GM12878 (cell line): ENCODE measurements around the gene TCOF1. TPM values are rescaled to one million over a fixed set of nuclear protein-coding genes. Genes with fewer than 3 reads are reported as not detected.

Experiments used
- ATAC-seq: fragments of 200-7000 bp; cut with Tn5 transposase; 3 replicates; pipeline ENCODE4 v1.9.1; 2020; ENCODE audit warnings: mild to moderate bottlenecking, moderate library complexity
- BruUV-seq: library from RNA; stranded (reverse); fragments of 400-500 nt; replicated peaks from 2 replicates; lab custom pipeline; 2021; lab: Mats Ljungman, UMichigan
- CTCF ChIA-PET: fragments of 300-600 bp; sonication (Branson Sonifier 250); formaldehyde crosslinking; extraction: SDS; loops from one replicate; lab custom pipeline; 2021; ENCODE audit warnings: inconsistent platforms; lab: Yijun Ruan, JAX
- POLR2A ChIA-PET: fragments of 350-600 bp; formaldehyde crosslinking; extraction: SDS; loops from one replicate; lab custom pipeline; 2021; ENCODE audit warnings: inconsistent platforms; lab: Charles Lee
- RAD21 ChIA-PET: fragments of 300-600 bp; sonication (Branson Sonifier 250); formaldehyde crosslinking; loops from one replicate; lab custom pipeline; 2023; ENCODE audit warnings: antibody characterized with exemption; ENCODE audit not compliant: unreplicated experiment; lab: Charles Lee
- SMC1A ChIA-PET: fragments of 300-600 bp; sonication (Branson Sonifier 250); formaldehyde crosslinking; loops from one replicate; lab custom pipeline; 2023; ENCODE audit not compliant: unreplicated experiment, uncharacterized antibody; lab: Charles Lee
- DNase-seq: peaks from one replicate; pipeline ENCODE4 v3.0.0-alpha.2; 2011; ENCODE audit warnings: low read depth, low spot score
- FAIRE-seq: peaks from 3 replicates; lab custom pipeline; 2011; peaks lifted over from hg19 to GRCh38; lab: Jason Lieb, UNC
- H2AFZ ChIP-seq: 2 replicates; pipeline ENCODE4 v1.6.0; 2011; ENCODE audit warnings: low read depth, low read length, control low read depth; ENCODE audit not compliant: control insufficient read depth
- H3K27ac ChIP-seq: 2 replicates; pipeline ENCODE4 v1.5.1; 2011; ENCODE audit warnings: control low read depth; ENCODE audit not compliant: control insufficient read depth, insufficient read depth
- H3K27me3 ChIP-seq, 2 experiments: replicated peaks in 1 of 2; 2 replicates each; pipeline versions ENCODE4 v1.6.0 to v1.6.1; 2011; ENCODE audit warnings: low read length in 1 of 2; ENCODE audit not compliant: control insufficient read depth in 2 of 2, insufficient read depth in 2 of 2
- H3K36me3 ChIP-seq, 2 experiments: 2 replicates each; pipeline ENCODE4 v1.5.1; 2011; ENCODE audit warnings: low read length in 1 of 2; ENCODE audit not compliant: control insufficient read depth in 2 of 2, insufficient read depth in 2 of 2
- H3K4me1 ChIP-seq: 2 replicates; pipeline ENCODE4 v1.6.1; 2011; ENCODE audit warnings: mild to moderate bottlenecking, low read length, moderate library complexity, mixed read lengths; ENCODE audit not compliant: control insufficient read depth, insufficient read depth
- H3K4me2 ChIP-seq: 2 replicates; pipeline ENCODE4 v1.6.0; 2011; ENCODE audit warnings: control low read depth; ENCODE audit not compliant: control insufficient read depth, insufficient read depth
- H3K4me3 ChIP-seq: fragments of 200-600 bp; sonication (generic); 2 replicates; pipeline ENCODE4 v1.5.1; 2016
- H3K79me2 ChIP-seq: 2 replicates; pipeline ENCODE4 v1.6.0; 2011; ENCODE audit warnings: low read length; ENCODE audit not compliant: control insufficient read depth, insufficient read depth
- H3K9ac ChIP-seq: 2 replicates; pipeline ENCODE4 v1.8.0; 2011; ENCODE audit warnings: low read length, control low read depth, mixed read lengths; ENCODE audit not compliant: control insufficient read depth, insufficient read depth
- H3K9me3 ChIP-seq: replicated peaks from 3 replicates; pipeline ENCODE4 v1.5.1; 2011; ENCODE audit warnings: mild to moderate bottlenecking, low read length; ENCODE audit not compliant: control insufficient read depth, insufficient read depth
- H4K20me1 ChIP-seq: 2 replicates; pipeline ENCODE4 v1.6.0; 2011; ENCODE audit not compliant: control insufficient read depth, insufficient read depth
- CBFB ChIP-seq: IDR thresholded peaks from 2 replicates; pipeline ENCODE4 v1.6.1; 2016; ENCODE audit warnings: antibody characterized with exemption, low read depth
- CREB1 ChIP-seq: IDR thresholded peaks from 2 replicates; pipeline ENCODE4 v1.6.1; 2012; ENCODE audit warnings: low read depth, mild to moderate bottlenecking, inconsistent platforms
- GATAD2B ChIP-seq: fragments of 450-650 bp; conservative IDR thresholded peaks from 2 replicates; pipeline ENCODE4 v1.6.1; 2017; ENCODE audit warnings: low read depth, mild to moderate bottlenecking, moderate library complexity
- IRF3 ChIP-seq: fragments of 450-650 bp; IDR thresholded peaks from 2 replicates; pipeline ENCODE4 v1.6.1; 2014; ENCODE audit warnings: mild to moderate bottlenecking
- MAX ChIP-seq: IDR thresholded peaks from 2 replicates; pipeline ENCODE4 v1.6.1; 2012; ENCODE audit warnings: low read depth, low read length, improper control_type of control experiment
- MLLT1 ChIP-seq: fragments of 450-650 bp; IDR thresholded peaks from 2 replicates; pipeline ENCODE4 v1.6.1; 2016; ENCODE audit warnings: mild to moderate bottlenecking
- NFIC ChIP-seq: IDR thresholded peaks from 2 replicates; pipeline ENCODE4 v1.6.1; 2012; ENCODE audit warnings: low read depth, mild to moderate bottlenecking, inconsistent platforms, low read length, moderate library complexity
- POLR2A ChIP-seq: IDR thresholded peaks from 2 replicates; pipeline ENCODE4 v1.6.1; 2011; ENCODE audit warnings: low read depth, mild to moderate bottlenecking, low read length
- POLR2AphosphoS2 ChIP-seq: IDR thresholded peaks from 2 replicates; pipeline ENCODE4 v1.6.1; 2011; ENCODE audit warnings: low read depth, mild to moderate bottlenecking, low read length, improper control_type of control experiment, moderate library complexity
- POLR2AphosphoS5 ChIP-seq: IDR thresholded peaks from 2 replicates; pipeline ENCODE4 v1.6.1; 2011; ENCODE audit warnings: mild to moderate bottlenecking, low read length, inconsistent platforms
- POU2F2 ChIP-seq: IDR thresholded peaks from 3 replicates; pipeline ENCODE4 v1.6.1; 2011; ENCODE audit warnings: low read depth, mild to moderate bottlenecking, low read length, borderline replicate concordance
- SP1 ChIP-seq: IDR thresholded peaks from one replicate; pipeline ENCODE4 v1.6.1; 2011; ENCODE audit warnings: low read depth, low read length
- SREBF2 ChIP-seq: IDR thresholded peaks from 2 replicates; pipeline ENCODE4 v1.6.1; 2012; ENCODE audit warnings: mild to moderate bottlenecking, low read length
- TCF3 ChIP-seq: IDR thresholded peaks from 2 replicates; pipeline ENCODE4 v1.6.1; 2012; ENCODE audit warnings: low read depth, mild to moderate bottlenecking, low read length, borderline replicate concordance; ENCODE audit not compliant: insufficient read depth
- ZBED1 ChIP-seq: IDR thresholded peaks from 2 replicates; pipeline ENCODE4 v1.6.1; 2016; ENCODE audit warnings: borderline replicate concordance
- ZBTB11 ChIP-seq: fragments of 450-650 bp; formaldehyde crosslinking; IDR thresholded peaks from 2 replicates; pipeline ENCODE4 v1.5.0; 2022; ENCODE audit warnings: mild to moderate bottlenecking, missing genetic modification characterization
- ZZZ3 ChIP-seq: IDR thresholded peaks from 2 replicates; pipeline ENCODE4 v1.6.1; 2011; ENCODE audit warnings: low read depth; ENCODE audit not compliant: control insufficient read depth, insufficient read length
- WGBS: methylation state at CpG from one replicate; pipeline ENCODE4 v1.1.6; 2016; ENCODE audit warnings: low lambda C conversion rate; ENCODE audit not compliant: insufficient replicate concordance, insufficient coverage; ENCODE audit errors: missing lambda C conversion rate; 5-methylcytosine and 5-hydroxymethylcytosine counted together
- in situ Hi-C: fragments of 300-500 bp; cut with MboI; formaldehyde crosslinking; loops from 9 replicates; pipeline ENCODE4 v1.14.3; 2018; ENCODE audit warnings: mixed read lengths
- intact Hi-C: fragments of 100-400 bp; cut with micrococcal nuclease; formaldehyde crosslinking; loops from one replicate; pipeline ENCODE4 v1.14.2; 2022; ENCODE audit not compliant: unreplicated experiment
- polyA plus RNA-seq, 11 experiments: library from polyadenylated mRNA; depleted of rRNA in 4 of 11; unstranded in 6 of 11; stranded (reverse) in 5 of 11; fragments of >200 nt; fragmentation: Nextera tagmentation in 4 of 11; fragmentation: Illumina TruSeq in 1 of 11; extraction: Ambion mirVana in 4 of 11; extraction: Trizol in 1 of 11; gene quantifications; 1 replicate in 1 of 11; 2 replicates in 10 of 11; pipeline versions ENCODE4 v1.2.1 to v1.2.3, GENCODE V29; 2011 to 2016; ENCODE audit warnings: inconsistent platforms in 2 of 11, missing spikeins in 2 of 11, low read depth in 1 of 11
- total RNA-seq, 4 experiments: library from RNA; depleted of rRNA in 3 of 4; stranded (reverse); fragments of >200 nt in 3 of 4; fragmentation: Illumina TruSeq in 1 of 4; extraction: Trizol in 1 of 4; gene quantifications; 2 replicates each; pipeline versions ENCODE4 v1.2.1 to v1.2.3, GENCODE V29; 2013 to 2021

TCOF1 gene
- total and polyA plus RNA-seq, 10 of the 15 experiments (the other 5 are each of a cell fraction or from before 2014, with no cell fraction given): 8.7 to 83.9 (median 38.9) TPM

DNA sequence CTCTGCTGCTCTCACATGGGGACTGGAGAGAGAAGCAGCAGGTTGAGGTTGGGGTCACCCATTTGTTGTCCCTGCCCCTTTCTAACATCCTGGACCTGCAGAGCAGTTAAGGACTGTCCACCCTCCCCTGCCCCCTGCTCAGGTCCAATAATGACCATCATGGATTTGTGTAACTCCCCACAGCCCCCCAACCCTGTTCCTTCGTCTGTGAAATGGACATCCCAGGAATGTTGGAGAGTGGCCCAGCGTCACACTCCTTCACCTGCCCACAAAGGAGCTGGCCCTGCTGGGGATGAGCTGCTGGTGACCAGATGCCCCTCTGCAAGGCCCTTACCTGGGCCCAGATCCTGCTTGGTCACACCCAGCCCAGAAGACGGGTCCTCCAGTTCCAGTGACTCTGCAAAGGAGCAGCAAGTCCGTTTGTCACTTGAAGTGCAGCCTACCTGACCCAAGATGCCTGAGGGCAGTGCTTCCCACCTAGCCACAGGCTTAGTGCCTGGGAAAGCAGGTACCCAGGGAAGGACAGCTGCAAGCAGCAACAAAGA, 44.8 kb downstream of the TCOF1 start (continued):
- TF ChIP-seq MAX: no peak
- peak; percentile 53 for TF ChIP-seq POLR2AphosphoS5
- 0 out of 2 replicates have a peak, but pooled peaks have one; percentile 4 for TF ChIP-seq TCF3

- intact Hi-C loops: no loop called here
- TF ChIP-seq GATAD2B (0 out of 2 replicates have a peak, but pooled peaks have one; percentile 25), POU2F2 (peak; percentile 24; the same call in 1 of the 3 replicates), POLR2A (peak; percentile 70), SP1 (no peak), NFIC (no peak), MLLT1 (no peak), POLR2AphosphoS5 (peak; percentile 86), CREB1 (no peak), IRF3 (no peak), ZZZ3 (no peak), ZBED1 (peak; percentile 12; the same call in 1 of the 2 replicates), ZBTB11 (CRISPR knock-in tag) (no peak), POLR2AphosphoS2 (0 out of 2 replicates have a peak, but pooled peaks have one; percentile 41), SREBF2 (no peak), CBFB (no peak)
Observed at GRCh38 chr5:150402901-150403342, 45.4 kb downstream of the TCOF1 start.

More at GRCh38 chr5:150402901-150403342, 45.4 kb downstream of the TCOF1 start:
- no peak overlapping the region for H3K9ac ChIP-seq
- in situ Hi-C loops: no loop called here
- no peak overlapping the region for H2AFZ ChIP-seq
- peaks cover 56 to 59% of the 10 kb centered on the region in 2 experiments for H3K36me3 ChIP-seq
- ChIA-PET SMC1A (no interaction called here), POLR2A (interaction anchor here (0.8 to 4.8 kb wide), 3 partner anchors 7 to 10 kb away, joined by 3 to 38 read pairs (median 9); partner anchors contain the start of gene CD74), CTCF (interaction anchor here (1.3 to 14.0 kb wide), 2 partner anchors 33 to 47 kb away, joined by 3 to 274 read pairs; no protein-coding TSS in a partner anchor), RAD21 (interaction anchor here (0.8 kb wide), 1 partner anchor 33 kb away, joined by 3 read pairs; no protein-coding TSS in a partner anchor)
- no TSS peak for BruUV-seq
- no peaks in the 10 kb centered on the region for H3K9me3 ChIP-seq
- DNase-seq: no peak
- WGBS: 79% methylated on average over 12 of the region's 12 CpGs
- H3K27ac ChIP-seq: no peak overlapping the region
- H3K4me2 ChIP-seq: no peak overlapping the region
- peaks cover 12% of the 10 kb centered on the region for H3K4me1 ChIP-seq
- peaks cover 50% of the 10 kb centered on the region for H4K20me1 ChIP-seq
- FAIRE-seq: no peak
- no peak overlapping the region for H3K4me3 ChIP-seq
- H3K27me3 ChIP-seq: no peaks in the 10 kb centered on the region
- H3K79me2 ChIP-seq: peaks cover 22% of the 10 kb centered on the region
- ATAC-seq: no peak
